ENCODE measurements around the gene COLGALT1. TPM values are rescaled to one million over a fixed set of nuclear protein-coding genes. Genes with fewer than 3 reads are reported as not detected.
"Not testable (repeated sequence)": the region's sequence is repeated elsewhere in the genome, so short reads cannot be mapped to it uniquely, and the experiment has no call there.

The COLGALT1 gene
- total and polyA plus RNA-seq, 9 donors = 42.1 to 97.0 (median 75.8) TPM

DNA sequence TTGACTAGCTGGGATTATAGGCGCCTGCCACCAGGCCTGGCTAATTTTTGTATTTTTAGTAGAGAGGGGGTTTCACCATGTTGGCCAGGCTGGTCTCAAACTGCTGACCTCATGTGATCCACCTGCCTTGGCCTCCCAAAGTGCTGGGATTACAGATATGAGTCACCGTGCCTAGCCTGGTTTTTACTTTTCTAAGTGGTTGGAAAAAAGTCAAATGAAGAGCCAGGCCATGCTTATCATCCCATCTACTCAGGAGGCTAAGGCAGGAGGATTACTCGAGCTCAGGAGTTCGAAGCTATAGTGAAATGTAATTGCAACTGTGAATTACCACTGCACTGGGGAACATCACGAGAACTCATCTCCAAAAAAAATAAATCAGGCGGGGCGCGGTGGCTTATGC, 36.8 kb upstream of the COLGALT1 start:
- DNase-seq; H3K27ac ChIP-seq (ENCODE audit: low read length); H3K4me3 ChIP-seq (ENCODE audit: low read length); H3K27me3 ChIP-seq (ENCODE audit: control insufficient read depth, insufficient read depth, low read length): not testable (repeated sequence)
- H3K9me3 ChIP-seq (replicated peaks; ENCODE audit: control insufficient read depth, low read depth, low read length) = peaks cover 16% of the 10 kb centered on the region
- WGBS (ENCODE audit: insufficient coverage) = 100% methylated on average over 1 of the region's 8 CpGs
- peaks cover 10% of the 10 kb centered on the region for H3K4me1 ChIP-seq (ENCODE audit: control insufficient read depth, insufficient read depth, low read length)
- peaks cover 43% of the 10 kb centered on the region for H3K36me3 ChIP-seq (ENCODE audit: control insufficient read depth, insufficient read depth, low read length)

DNA sequence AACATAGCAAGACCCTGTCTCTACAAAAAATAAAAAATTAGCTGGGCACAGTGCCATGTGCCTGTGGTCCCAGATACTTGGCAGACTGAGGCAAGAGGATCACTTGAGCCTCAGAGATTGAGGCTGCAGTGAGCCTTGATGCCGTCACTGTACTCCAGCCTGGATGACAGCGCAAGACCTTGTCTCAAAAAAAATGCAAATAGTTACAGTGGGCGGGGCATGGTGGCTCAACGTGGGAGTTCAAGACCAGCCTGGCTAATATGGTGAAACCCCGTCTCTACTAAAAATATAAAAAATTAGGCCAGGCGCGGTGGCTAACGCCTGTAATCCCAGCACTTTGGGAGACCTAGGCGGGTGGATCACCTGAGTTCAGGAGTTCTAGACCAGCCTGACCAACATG, 35.5 kb upstream of the COLGALT1 start:
- no peak for DNase-seq
- WGBS (ENCODE audit: insufficient coverage) = 86% methylated on average over 4 of the region's 9 CpGs
- Histone ChIP-seq H3K9me3 (replicated peaks; ENCODE audit: control insufficient read depth, low read depth, low read length) (peaks cover 16% of the 10 kb centered on the region), H3K4me1 (ENCODE audit: control insufficient read depth, insufficient read depth, low read length) (peaks cover 11% of the 10 kb centered on the region), H3K4me3 (ENCODE audit: low read length) (no peak overlapping the region), H3K36me3 (ENCODE audit: control insufficient read depth, insufficient read depth, low read length) (peaks cover 43% of the 10 kb centered on the region), H3K27me3 (ENCODE audit: control insufficient read depth, insufficient read depth, low read length) (no peaks in the 10 kb centered on the region), H3K27ac (ENCODE audit: low read length) (no peak overlapping the region)

DNA sequence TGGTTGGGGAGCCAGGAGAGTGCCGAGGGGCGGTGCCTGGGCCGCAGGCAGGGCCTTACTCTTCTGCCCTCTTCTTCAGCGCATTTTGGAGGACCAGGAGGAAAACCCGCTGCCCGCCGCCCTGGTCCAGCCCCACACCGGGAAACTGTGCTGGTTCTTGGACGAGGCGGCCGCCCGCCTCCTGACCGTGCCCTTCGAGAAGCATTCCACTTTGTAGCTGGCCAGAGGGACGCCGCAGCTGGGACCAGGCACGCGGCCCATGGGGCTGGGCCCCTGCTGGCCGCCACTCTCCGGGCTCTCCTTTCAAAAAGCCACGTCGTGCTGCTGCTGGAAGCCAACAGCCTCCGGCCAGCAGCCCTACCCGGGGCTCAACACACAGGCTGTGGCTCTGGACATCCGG, 34.6 kb upstream of the COLGALT1 start:
- Histone ChIP-seq H3K4me3 (ENCODE audit: low read length) (no peak overlapping the region), H3K9me3 (replicated peaks; ENCODE audit: control insufficient read depth, low read depth, low read length) (peaks cover 16% of the 10 kb centered on the region), H3K36me3 (ENCODE audit: control insufficient read depth, insufficient read depth, low read length) (peaks cover 36% of the 10 kb centered on the region), H3K4me1 (ENCODE audit: control insufficient read depth, insufficient read depth, low read length) (peaks cover 11% of the 10 kb centered on the region), H3K27ac (ENCODE audit: low read length) (no peak overlapping the region), H3K27me3 (ENCODE audit: control insufficient read depth, insufficient read depth, low read length) (no peaks in the 10 kb centered on the region)
- no peak for DNase-seq
- 92% methylated on average over 25 of the region's 25 CpGs for WGBS (ENCODE audit: insufficient coverage)

DNA sequence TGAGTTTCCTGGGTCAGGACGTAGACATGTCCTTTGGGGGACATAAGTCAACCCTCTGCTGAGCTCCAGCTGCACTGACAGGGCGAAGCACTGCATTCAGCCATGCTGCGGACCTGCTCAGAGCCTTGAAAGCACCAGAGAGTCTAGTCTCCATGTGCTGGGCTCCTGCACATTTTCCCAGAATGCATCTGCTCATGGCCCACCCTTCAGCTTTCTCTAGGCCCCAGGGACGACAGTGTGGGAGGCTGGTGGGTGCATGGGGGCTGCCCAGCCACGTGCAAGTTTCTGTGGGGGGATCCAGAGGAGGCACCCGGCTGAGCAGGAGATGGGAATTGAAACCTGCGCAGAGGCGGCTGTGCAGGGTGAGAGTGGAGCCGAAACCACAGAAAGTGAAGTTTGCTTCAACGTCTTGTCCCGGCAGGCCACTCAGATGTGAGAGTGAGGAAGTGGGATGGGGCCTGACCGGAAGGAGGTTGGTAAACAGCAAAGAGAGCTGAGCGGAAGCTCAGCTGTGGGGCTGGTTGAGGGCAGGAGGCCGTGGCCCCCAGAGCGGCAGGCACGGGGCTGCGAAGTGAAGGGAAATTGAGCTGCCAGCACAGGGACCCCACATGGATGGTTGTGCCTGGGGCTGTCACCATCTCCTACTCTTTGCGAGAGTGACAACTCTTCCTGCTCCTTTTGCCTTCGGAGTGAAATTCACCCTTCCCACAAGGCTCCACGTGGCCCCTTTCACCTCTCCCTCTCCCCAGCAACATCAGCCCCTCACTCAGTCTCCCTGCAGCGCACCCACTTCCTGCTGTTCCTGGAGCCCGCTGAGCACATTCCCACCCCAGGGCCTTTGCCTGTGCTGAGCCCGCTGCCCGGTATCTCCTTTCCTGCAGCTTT, 32.2 kb upstream of the COLGALT1 start:
- Histone ChIP-seq H3K36me3 (ENCODE audit: control insufficient read depth, insufficient read depth, low read length) (peaks cover 22% of the 10 kb centered on the region), H3K27ac (ENCODE audit: low read length) (peak overlapping the region; percentile 71), H3K4me1 (ENCODE audit: control insufficient read depth, insufficient read depth, low read length) (peaks cover 11% of the 10 kb centered on the region), H3K9me3 (replicated peaks; ENCODE audit: control insufficient read depth, low read depth, low read length) (peaks cover 4% of the 10 kb centered on the region), H3K27me3 (ENCODE audit: control insufficient read depth, insufficient read depth, low read length) (no peaks in the 10 kb centered on the region), H3K4me3 (ENCODE audit: low read length) (no peak overlapping the region)
- DNase-seq = peak; percentile 79
- 46% methylated on average over 22 of the region's 24 CpGs for WGBS (ENCODE audit: insufficient coverage)

DNA sequence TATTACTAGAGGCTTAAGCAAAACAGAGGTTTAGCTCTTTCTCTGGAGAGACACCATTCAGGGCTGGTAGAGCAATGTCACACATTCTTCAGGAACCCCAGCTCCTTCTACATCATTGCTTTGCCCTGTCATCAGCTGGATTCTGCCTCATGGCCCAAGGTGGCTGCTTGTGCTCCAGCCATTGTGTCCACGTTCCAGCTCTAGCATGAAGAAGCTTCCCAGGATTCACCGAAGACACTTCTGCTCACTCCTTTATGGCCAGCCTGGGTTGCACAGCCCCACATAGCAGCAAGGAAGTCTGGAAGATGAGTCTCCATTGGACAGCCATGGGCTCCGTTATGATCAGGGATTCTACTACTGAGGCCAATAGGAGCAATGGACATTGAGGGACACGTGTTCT, 30.8 kb upstream of the COLGALT1 start:
- 94% methylated on average over 3 of the region's 4 CpGs for WGBS (ENCODE audit: insufficient coverage)
- H3K36me3 ChIP-seq (ENCODE audit: control insufficient read depth, insufficient read depth, low read length) = peaks cover 13% of the 10 kb centered on the region
- no peak for DNase-seq
- no peaks in the 10 kb centered on the region for H3K27me3 ChIP-seq (ENCODE audit: control insufficient read depth, insufficient read depth, low read length)
- H3K27ac ChIP-seq (ENCODE audit: low read length) = no peak overlapping the region
- peaks cover 11% of the 10 kb centered on the region for H3K4me1 ChIP-seq (ENCODE audit: control insufficient read depth, insufficient read depth, low read length)
- H3K4me3 ChIP-seq (ENCODE audit: low read length) = no peak overlapping the region
- H3K9me3 ChIP-seq (replicated peaks; ENCODE audit: control insufficient read depth, low read depth, low read length) = peaks cover 7% of the 10 kb centered on the region

DNA sequence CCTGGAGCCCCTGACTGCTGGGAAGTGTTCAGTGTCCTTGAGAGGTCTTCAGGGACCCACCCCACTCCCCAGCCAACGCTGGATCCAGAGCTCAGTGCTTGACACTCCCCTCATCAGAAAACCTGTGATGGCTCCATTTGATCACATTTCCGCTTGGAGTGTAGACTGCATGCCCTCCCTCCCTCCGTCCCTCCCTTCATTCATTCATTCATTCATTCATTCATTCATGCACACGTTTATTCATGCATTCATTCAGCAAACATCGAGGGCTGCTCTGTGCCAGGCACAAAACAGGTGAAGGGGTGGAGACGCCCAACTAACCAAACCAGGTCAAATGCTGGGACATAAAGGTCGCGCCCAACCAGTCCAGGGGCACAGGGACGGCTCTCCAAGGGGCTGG, 30.3 kb upstream of the COLGALT1 start:
- Histone ChIP-seq H3K27ac (ENCODE audit: low read length) (no peak overlapping the region), H3K4me3 (ENCODE audit: low read length) (no peak overlapping the region), H3K4me1 (ENCODE audit: control insufficient read depth, insufficient read depth, low read length) (peaks cover 11% of the 10 kb centered on the region), H3K9me3 (replicated peaks; ENCODE audit: control insufficient read depth, low read depth, low read length) (peaks cover 7% of the 10 kb centered on the region), H3K27me3 (ENCODE audit: control insufficient read depth, insufficient read depth, low read length) (no peaks in the 10 kb centered on the region), H3K36me3 (ENCODE audit: control insufficient read depth, insufficient read depth, low read length) (peaks cover 8% of the 10 kb centered on the region)
- 79% methylated on average over 7 of the region's 9 CpGs for WGBS (ENCODE audit: insufficient coverage)
- DNase-seq = no peak

DNA sequence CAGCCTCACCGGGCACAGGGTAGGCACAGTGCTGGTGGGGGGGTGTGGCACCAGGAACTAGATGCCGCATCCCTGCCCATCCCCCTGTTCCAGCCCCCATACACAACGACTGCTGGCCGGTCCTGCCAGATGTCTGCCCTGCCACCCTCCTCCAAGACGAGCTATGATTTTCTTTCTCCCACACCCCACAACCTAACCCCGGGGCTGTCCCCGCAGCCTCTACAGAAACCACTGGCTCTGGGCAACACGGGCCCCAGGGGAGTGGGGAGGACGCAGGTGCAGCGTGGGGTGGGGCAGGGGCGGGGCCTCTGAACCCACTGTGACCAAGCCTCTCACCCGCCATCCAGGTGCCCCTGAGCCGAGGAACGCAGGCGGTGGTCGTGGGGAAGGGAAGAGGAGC, 28.5 kb upstream of the COLGALT1 start:
- no peak overlapping the region for H3K4me3 ChIP-seq (ENCODE audit: low read length)
- peaks cover 1% of the 10 kb centered on the region for H3K27me3 ChIP-seq (ENCODE audit: control insufficient read depth, insufficient read depth, low read length)
- peaks cover 7% of the 10 kb centered on the region for H3K9me3 ChIP-seq (replicated peaks; ENCODE audit: control insufficient read depth, low read depth, low read length)
- H3K27ac ChIP-seq (ENCODE audit: low read length) = no peak overlapping the region
- DNase-seq = no peak
- H3K4me1 ChIP-seq (ENCODE audit: control insufficient read depth, insufficient read depth, low read length) = peaks cover 11% of the 10 kb centered on the region
- 54% methylated on average over 9 of the region's 16 CpGs for WGBS (ENCODE audit: insufficient coverage)
- H3K36me3 ChIP-seq (ENCODE audit: control insufficient read depth, insufficient read depth, low read length) = no peaks in the 10 kb centered on the region

DNA sequence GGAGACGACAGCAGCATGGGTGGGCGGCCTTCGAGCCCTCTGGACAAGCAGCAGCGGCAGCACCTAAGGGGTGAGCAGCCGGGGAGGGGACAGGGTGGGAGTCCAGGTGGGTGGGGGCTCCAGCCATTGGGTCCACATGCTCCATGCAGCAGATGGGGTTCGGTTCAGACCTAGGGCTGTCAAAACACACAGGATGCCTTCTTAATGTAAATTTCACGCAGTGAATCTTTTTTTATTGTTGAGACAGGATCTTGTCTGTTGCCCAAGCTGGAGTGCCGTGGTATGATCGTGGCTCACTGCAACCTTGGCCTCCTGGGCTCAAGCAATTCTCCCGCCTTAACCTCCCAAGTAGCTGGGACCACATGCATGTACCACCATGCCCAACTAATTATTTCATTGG, 28.1 kb upstream of the COLGALT1 start:
- WGBS (ENCODE audit: insufficient coverage) = 74% methylated on average over 6 of the region's 10 CpGs
- H3K36me3 ChIP-seq (ENCODE audit: control insufficient read depth, insufficient read depth, low read length) = no peaks in the 10 kb centered on the region
- H3K27me3 ChIP-seq (ENCODE audit: control insufficient read depth, insufficient read depth, low read length) = peaks cover 2% of the 10 kb centered on the region

DNA sequence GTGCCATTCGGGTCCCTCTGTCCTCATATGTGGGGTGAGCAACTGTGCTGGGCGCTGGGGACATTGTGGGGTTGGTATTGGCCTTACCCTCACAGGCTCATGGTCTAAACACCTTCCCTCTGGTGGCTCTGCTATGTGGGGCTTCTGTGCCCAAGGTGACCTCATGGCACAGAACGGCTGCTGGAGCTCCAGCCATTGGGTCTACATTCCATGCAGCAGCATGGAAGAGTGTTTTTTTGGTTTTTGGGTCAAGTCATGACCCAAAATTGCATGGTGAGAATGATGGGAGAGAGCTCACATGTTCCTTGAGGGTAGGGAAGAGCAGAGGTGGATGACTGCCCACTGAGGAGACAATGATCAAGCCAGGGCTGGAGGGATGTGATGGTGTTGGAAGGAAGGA, 26.8 kb upstream of the COLGALT1 start:
- Histone ChIP-seq H3K4me3 (ENCODE audit: low read length) (no peak overlapping the region), H3K36me3 (ENCODE audit: control insufficient read depth, insufficient read depth, low read length) (no peaks in the 10 kb centered on the region), H3K27me3 (ENCODE audit: control insufficient read depth, insufficient read depth, low read length) (peaks cover 2% of the 10 kb centered on the region), H3K9me3 (replicated peaks; ENCODE audit: control insufficient read depth, low read depth, low read length) (peaks cover 7% of the 10 kb centered on the region), H3K4me1 (ENCODE audit: control insufficient read depth, insufficient read depth, low read length) (peaks cover 1% of the 10 kb centered on the region), H3K27ac (ENCODE audit: low read length) (no peak overlapping the region)
- DNase-seq = no peak
- no CpG with 5 or more reads among the region's 3 CpGs for WGBS (ENCODE audit: insufficient coverage)

More for the DNA sequence above, 28.1 kb upstream of the COLGALT1 start:
- peaks cover 11% of the 10 kb centered on the region for H3K4me1 ChIP-seq (ENCODE audit: control insufficient read depth, insufficient read depth, low read length)
- H3K9me3 ChIP-seq (replicated peaks; ENCODE audit: control insufficient read depth, low read depth, low read length) = peaks cover 7% of the 10 kb centered on the region
- no peak for DNase-seq
- no peak overlapping the region for H3K4me3 ChIP-seq (ENCODE audit: low read length)
- H3K27ac ChIP-seq (ENCODE audit: low read length) = no peak overlapping the region

DNA sequence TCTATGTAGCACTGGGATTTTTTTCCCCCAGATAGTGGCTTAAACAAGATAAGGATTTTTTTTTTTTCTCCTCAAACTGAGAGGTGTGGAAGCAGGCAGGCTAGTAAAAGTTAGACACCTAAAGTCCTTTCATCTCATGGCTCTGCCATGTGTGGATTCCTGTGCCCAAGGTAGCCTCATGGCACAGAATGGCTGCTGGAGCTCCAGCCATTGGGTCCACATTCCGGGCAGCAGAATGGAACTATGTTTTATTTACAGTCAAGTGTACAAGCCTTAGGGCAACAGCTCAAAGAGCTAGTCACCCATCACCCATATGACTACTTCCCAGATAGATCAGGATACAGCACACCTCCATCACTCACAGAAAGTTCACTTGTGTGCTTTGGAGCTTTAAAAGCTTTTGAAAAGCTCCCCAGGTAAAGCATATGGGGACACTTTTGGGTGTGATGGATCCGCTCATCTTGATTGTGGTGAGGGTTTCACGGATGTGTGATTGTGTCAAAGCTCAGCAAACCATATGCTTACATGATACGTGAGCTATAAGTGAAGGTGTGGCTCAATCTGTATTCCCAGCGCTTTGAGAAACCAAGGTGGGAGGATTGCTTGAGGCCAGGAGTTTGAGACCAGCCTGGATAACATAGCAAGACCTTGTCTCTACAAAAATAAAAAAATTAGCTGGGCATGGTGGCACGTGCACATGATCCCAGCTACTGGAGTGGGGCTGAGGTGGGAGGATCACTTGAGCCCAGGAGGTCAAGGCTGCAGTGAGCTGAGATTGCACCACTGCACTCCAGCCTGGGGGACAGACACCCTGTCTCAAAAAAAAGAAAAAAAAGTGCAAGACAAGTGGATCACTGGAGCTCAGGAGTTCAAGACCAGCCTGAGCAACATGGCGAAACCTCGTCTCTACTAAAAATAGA, 25.9 kb upstream of the COLGALT1 start:
- H3K9me3 ChIP-seq (replicated peaks; ENCODE audit: control insufficient read depth, low read depth, low read length) = peaks cover 7% of the 10 kb centered on the region
- DNase-seq = no peak
- no peaks in the 10 kb centered on the region for H3K36me3 ChIP-seq (ENCODE audit: control insufficient read depth, insufficient read depth, low read length)
- no peak overlapping the region for H3K27ac ChIP-seq (ENCODE audit: low read length)
- no peaks in the 10 kb centered on the region for H3K4me1 ChIP-seq (ENCODE audit: control insufficient read depth, insufficient read depth, low read length)
- H3K27me3 ChIP-seq (ENCODE audit: control insufficient read depth, insufficient read depth, low read length) = peaks cover 2% of the 10 kb centered on the region
- H3K4me3 ChIP-seq (ENCODE audit: low read length) = no peak overlapping the region
- WGBS (ENCODE audit: insufficient coverage) = 65% methylated on average over 5 of the region's 8 CpGs
